ENCODE measurements around the gene CRADD.
"Not testable (repeated sequence)": the region's sequence is repeated elsewhere in the genome, so short reads cannot be mapped to it uniquely, and the experiment has no call there.

The CRADD gene

GRCh38 chr12:93788853-93789252, 111.7 kb downstream of the CRADD start:
- no peak for DNase-seq

DNA sequence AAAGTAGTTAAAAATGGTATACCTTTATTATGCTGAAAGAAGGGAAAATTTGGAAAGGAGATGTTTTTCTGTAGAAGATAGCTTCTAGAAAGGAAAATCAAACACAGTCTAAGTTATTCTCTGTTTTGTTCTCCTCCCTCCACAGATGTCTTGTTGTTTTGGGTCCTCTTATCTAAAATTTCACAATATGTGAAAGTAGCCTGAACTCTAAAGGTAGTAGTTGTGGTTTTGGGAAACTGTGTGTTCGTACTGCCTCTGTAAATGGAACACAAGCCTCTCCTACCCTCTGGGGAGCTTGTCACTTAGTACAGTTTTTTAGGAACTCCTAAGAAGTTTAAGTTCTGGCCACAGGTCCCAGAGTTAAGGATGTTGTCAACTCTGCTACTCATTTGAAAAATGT, 112.6 kb downstream of the CRADD start:
- DNase-seq, result no peak

- no peak for DNase-seq
Observed at GRCh38 chr12:93790472-93791152, 113.4 kb downstream of the CRADD start.

DNA sequence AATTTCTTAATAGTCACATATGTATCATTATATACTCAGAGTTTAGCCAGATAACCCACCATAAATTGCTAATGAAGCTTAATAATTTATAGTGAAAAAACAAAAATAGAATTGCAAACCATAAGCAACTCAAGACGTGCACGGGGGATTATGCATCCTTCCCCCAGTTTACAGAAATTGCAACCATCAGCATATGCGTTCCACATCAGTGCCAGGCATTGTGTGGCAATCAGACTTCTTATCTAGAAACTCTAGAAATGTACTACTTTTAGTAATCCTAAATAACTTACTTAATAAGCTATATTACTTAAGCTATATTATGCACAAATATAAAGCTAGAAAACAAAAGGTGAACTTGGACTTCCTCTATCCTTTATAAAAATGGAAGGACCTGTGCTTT, 115.8 kb downstream of the CRADD start:
- DNase-seq, result no peak

DNA sequence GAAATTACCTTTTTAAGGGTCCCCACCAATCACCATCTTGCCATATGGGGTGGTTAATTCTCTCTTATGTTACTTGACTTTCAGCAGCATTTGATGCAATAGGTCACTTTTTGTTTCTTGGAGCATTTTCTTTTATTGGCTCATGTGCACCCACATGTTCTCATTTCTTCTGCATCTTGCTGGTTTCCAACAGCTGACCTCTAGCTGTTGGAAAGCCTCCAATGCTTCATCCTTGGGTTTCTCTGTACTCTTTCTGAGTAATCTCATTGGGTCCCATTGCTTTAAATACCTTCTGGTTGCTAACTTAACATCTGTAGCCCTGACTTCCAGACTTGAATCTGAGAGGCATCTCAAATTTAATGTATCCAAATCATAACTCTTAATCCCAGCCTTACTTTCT, 116.8 kb downstream of the CRADD start:
- no peak for DNase-seq

GRCh38 chr12:93794738-93795137, 117.6 kb downstream of the CRADD start:
- DNase-seq, result no peak

GRCh38 chr12:93795352-93795751, 118.2 kb downstream of the CRADD start:
- no peak for DNase-seq

GRCh38 chr12:93796729-93797128, 119.6 kb downstream of the CRADD start:
- DNase-seq, result no peak

DNA sequence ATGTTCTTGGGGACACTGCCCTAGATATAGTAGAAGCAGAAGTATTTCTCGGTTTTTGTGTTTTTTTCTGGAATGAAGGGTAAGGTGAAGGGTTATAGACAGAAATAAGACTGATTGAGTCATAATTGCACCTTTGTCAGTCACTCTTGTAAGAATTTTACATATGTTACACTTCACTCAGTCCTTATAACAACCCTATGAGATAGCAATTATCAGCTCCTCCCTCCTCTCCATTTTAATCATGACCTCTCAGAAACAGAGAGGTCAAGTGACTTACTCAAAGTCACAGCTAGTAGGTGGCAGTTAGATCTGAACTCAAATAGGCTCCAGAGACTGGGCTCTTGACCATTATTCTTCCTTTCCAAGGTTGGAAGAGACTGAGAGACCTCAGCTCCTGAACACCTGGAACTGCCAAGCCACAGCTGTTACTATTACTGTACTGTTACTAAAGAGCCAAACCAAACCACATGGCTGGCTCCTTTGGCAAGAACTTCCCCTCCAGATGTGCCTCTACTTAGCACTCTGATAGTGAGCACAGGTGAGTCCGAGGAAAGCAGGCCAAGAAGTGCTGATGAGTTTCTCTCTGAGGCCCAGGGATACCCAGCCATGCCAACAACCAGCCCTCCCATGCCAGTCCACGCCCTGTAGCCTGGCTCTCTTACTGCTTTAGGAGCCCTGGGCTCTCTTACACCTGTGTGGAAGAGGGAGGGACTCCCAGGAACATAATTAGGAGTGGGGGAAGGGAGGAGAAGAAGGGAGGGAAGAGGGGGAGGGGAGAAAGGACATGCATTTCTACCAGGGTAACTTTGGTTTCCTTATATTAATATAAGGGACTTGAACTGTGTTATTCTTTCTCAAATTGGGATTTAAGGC, 121.3 kb downstream of the CRADD start:
- no peak for DNase-seq

- not testable (repeated sequence) for DNase-seq
Observed at GRCh38 chr12:93801666-93802065, 124.5 kb downstream of the CRADD start.

GRCh38 chr12:93802293-93802692, 125.1 kb downstream of the CRADD start:
- no peak for DNase-seq

DNA sequence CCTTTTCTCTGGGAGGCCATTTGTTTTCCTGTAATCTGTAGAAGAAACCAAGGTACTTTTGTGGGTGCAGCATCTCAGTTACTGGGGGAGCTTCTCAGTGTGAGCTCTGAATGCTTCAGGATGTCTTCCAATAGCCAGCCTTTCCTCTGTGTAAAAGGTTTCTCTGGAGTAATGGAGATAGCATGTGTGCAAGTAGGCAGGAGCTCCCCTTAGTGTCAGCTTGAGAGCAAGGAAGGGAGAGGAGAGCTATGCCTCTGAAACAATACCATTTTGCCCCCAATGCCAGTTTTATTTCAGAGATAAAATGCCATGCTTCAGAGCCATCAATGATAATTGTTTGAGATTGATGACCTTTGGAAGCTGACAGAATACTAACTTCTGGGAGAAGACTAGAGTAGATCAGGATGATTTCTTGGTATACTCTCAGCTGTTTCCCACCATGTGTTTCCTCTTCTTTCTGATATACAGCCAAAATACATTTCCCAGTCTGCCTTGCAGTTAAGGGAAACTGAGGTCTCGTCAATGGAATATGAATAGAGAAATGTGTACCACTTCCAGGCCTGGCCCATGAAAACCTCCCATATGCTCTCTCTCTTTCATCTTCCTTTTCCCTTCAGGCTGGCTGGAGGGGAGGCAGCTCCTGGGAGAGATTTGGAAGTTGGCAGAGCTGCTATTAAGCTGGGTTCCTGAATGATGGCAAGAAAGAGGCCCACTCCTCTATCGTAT, 125.7 kb downstream of the CRADD start:
- DNase-seq, result no peak

GRCh38 chr12:93803424-93803807, 126.2 kb downstream of the CRADD start:
- no peak for DNase-seq

- no peak for DNase-seq
Observed at GRCh38 chr12:93804392-93805179, 127.4 kb downstream of the CRADD start.

DNA sequence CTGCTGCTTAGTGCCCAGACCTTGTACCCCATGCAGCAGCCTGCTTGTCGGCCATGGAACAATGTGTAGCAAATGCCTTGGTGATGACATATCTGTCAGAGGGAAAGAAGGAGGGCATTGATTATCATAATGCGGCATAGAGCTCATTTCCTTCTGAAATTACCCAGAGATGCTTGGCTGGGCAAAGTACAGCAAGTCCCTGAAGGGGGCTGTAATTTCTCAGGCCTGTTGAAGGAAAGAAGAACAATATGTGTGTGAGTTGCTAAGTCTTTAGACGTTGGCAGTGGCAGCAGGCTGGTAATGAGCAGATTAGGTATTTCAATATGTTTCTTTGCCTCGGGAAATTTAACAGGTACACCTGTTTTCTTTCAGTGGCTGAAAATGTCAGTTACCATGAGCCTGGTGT, 128.6 kb downstream of the CRADD start:
- DNase-seq, result peak; percentile 27

GRCh38 chr12:93807354-93807753, 130.2 kb downstream of the CRADD start:
- DNase-seq, result no peak

- DNase-seq, result no peak
Observed at GRCh38 chr12:93808169-93808899, 131.2 kb downstream of the CRADD start.

DNA sequence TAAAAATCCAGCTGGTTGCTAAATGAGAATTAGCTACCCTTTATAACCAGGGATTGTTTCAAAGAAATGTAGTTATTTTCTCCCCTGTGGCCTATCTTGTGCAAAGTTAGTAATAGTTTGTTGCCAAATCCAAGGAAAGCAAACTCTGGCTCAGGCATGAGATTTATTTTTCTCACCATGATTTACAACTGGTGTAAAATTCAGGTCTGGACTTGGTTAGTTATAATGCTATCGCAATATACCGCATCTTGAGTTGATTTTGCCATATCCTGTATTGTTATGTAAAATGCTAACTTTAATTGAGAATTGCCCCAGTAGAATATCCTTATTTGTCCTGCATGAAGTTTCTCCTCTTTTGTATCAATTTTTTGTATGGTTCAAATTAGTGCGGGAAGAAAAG, 135.5 kb downstream of the CRADD start:
- no peak for DNase-seq

DNA sequence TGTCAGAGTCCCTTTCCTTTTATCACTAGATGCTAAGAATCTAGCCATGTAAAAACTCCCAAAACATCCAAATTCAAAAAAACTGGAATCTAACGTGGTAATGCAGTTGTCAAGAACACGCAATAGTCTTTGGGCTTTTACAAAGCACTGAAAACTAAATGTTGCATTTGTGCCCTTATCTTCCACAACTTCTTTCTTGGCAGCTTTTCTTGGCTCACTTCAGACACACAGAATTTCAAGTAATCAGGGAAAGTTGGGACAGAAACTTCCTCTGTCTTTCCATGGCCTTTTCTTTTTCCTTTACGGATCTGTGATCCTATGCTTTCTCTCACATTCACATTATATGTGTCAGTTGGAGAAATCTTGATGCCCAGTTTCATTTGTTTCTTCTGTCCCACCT, 136.0 kb downstream of the CRADD start:
- DNase-seq, result no peak

DNA sequence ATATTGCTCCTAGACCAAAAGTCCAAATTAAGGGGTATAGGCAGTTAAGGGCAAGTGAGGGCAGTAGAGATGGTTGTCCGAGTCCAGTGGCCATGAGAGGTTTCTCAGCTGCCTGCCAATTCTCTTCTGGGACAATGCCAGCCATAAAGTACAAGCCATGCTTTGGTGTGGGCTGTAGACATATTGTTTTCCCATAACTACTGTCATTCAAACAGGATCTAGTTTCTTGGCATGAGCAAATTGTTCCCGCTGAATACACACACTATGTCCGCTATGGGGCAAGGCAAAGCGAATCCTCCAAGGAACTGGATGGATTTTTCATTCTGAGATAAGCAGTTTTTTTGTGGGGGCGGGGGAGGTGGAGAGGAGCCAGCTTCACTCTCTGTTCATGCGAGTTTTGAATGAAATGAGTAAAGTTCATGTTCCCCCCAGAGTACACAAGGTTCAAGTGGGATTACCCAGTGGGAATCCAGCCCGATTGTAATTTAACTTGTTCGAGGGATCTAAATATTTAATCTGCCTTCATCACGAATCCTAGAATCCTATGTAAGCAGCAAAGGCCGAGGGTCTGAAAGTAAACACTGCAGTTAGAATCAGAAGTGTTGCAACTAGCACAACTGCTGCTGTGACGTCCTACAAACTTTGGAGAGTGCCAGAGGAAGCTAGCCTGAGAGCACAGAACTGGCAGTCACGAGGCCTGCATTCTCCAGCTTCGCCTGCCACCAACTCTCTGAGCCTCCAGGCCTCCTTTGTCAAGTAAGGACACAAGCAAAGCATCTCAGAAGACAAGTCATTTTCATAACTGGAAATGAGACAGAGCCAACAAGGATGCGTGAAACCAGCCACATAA, 137.0 kb downstream of the CRADD start:
- DNase-seq, result no peak

DNA sequence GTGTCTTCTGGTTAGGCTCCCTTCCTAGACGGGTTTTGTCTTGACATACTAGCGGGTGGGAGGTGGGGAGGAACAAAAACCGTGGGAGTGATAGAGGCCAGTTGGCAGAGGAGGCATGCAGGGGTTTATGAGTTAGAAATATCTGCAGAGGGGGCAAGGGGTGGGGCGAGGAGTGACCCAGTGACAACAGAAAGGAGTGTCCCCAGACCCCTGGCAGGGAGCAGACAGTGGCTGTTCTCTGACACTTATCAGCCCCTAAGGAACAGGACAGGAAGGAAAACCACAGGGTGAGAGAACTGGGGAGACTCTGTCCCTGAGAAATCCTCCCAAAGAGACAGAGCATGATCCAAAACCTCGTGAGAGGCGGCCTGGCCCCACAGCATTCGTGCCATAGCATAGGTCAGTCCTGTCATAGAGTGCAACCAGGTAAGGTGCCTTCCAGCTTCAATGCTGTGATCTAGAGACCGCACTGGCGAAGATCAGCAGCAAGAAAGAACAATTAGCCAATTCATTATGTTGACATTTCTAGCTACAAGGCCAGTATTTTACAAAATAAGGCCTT, 141.4 kb downstream of the CRADD start:
- DNase-seq, result no peak
